Measurements from ENCODE around the gene TRAFD1.

The TRAFD1 gene

DNA sequence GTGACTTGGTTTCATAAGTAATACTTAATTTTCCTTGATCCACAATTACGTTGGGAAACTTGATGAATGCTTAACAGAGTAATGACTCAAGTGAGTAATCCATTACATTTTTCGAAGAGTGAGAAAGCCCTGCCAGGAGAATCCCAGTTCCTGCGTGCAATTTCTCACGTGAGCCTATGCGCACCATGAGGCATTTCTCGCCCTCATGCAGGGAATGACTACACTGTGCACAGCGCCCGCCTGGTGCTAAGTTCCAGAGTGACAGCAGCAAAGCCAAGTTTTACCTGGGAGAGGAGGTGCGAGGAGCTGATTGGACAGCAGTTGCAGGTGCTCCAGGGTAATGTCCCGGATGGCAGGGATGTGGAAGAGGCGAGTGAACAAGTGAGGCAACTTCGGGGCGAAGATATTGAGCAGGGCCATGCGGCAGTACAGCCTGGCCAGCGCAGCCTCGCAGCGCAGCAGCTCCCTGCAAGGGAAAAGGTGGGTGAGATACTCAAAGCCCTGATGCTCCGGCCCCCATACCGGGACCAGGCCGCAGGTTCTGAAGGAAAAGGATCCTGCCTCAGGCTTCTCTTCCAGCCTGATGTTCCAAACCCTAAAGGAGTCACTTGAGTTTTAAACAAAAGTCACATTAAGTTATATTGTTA, 69.4 kb downstream of the TRAFD1 start:
- no peak for DNase-seq
- TF ChIP-seq, protein P1, sequence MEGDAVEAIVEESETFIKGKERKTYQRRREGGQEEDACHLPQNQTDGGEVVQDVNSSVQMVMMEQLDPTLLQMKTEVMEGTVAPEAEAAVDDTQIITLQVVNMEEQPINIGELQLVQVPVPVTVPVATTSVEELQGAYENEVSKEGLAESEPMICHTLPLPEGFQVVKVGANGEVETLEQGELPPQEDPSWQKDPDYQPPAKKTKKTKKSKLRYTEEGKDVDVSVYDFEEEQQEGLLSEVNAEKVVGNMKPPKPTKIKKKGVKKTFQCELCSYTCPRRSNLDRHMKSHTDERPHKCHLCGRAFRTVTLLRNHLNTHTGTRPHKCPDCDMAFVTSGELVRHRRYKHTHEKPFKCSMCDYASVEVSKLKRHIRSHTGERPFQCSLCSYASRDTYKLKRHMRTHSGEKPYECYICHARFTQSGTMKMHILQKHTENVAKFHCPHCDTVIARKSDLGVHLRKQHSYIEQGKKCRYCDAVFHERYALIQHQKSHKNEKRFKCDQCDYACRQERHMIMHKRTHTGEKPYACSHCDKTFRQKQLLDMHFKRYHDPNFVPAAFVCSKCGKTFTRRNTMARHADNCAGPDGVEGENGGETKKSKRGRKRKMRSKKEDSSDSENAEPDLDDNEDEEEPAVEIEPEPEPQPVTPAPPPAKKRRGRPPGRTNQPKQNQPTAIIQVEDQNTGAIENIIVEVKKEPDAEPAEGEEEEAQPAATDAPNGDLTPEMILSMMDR (IDR thresholded peaks at IDR 0.05; ENCODE audit: low read depth, low read length, missing control alignments): no peak
- no peak overlapping the region for H3K27ac ChIP-seq
- H3K36me3 ChIP-seq (replicated peaks): peaks cover 46% of the 10 kb centered on the region
- H3K27me3 ChIP-seq (replicated peaks): no peaks in the 10 kb centered on the region
- H3K4me3 ChIP-seq (ENCODE audit: low read depth, low read length): no peak overlapping the region
- in situ Hi-C loops (cut with HindIII; ENCODE audit: low pct_ligation_motif_present, low sequenced_read_pairs): no loop called here

GRCh38 chr12:112196196-112196875, 71.0 kb downstream of the TRAFD1 start:
- in situ Hi-C loops (cut with HindIII; ENCODE audit: low pct_ligation_motif_present, low sequenced_read_pairs): no loop called here
- Histone ChIP-seq H3K36me3 (replicated peaks) (peaks cover 45% of the 10 kb centered on the region), H3K27me3 (replicated peaks) (no peaks in the 10 kb centered on the region), H3K4me3 (ENCODE audit: low read depth, low read length) (no peak overlapping the region), H3K27ac (no peak overlapping the region)
- TF ChIP-seq, protein P1 (IDR thresholded peaks at IDR 0.05; ENCODE audit: low read depth, low read length, missing control alignments): no peak
- DNase-seq: no peak

DNA sequence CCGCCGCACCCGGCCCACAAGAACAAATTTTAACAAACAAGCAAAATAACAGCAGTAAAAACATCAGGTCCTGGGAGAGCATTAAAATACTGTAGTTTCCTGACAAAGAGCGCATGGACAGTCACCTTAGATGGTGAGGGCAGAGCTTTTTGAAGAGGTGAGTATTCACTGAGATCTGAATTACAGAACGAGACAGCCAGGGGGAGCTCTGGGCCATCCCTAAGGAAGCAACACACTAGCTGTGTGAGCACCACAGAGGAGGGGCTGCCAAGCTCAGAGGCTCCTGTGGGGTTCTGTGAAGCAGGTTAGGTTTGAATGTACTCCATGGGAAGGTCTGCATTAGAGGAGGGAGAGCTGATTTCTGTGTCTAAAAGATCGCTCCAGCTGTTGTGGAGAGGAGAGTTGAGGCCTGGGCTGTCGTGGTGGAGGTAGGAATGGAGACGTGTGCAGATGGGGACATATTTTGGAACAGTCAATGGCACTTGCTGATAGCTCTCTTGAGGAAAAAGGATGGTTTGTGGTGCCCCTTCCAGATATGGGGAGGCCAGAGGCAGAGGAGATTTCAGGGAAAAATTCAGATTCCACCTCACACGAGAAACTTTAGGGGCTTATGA, 72.9 kb downstream of the TRAFD1 start:
- TF ChIP-seq, protein P1 (IDR thresholded peaks at IDR 0.05; ENCODE audit: low read depth, low read length, missing control alignments): peak; percentile 82
- H3K27me3 ChIP-seq (replicated peaks): no peaks in the 10 kb centered on the region
- H3K36me3 ChIP-seq (replicated peaks): peaks cover 33% of the 10 kb centered on the region
- DNase-seq: peak; percentile 47
- H3K4me3 ChIP-seq (ENCODE audit: low read depth, low read length): no peak overlapping the region
- in situ Hi-C loops (cut with HindIII; ENCODE audit: low pct_ligation_motif_present, low sequenced_read_pairs): no loop called here
- H3K27ac ChIP-seq: no peak overlapping the region

- TF ChIP-seq, protein P1 (IDR thresholded peaks at IDR 0.05; ENCODE audit: low read depth, low read length, missing control alignments): no peak
- Histone ChIP-seq H3K27me3 (replicated peaks) (no peaks in the 10 kb centered on the region), H3K36me3 (replicated peaks) (peaks cover 31% of the 10 kb centered on the region), H3K4me3 (ENCODE audit: low read depth, low read length) (no peak overlapping the region), H3K27ac (peak overlapping the region; percentile 33)
- peak; percentile 40 for DNase-seq
- in situ Hi-C loops (cut with HindIII; ENCODE audit: low pct_ligation_motif_present, low sequenced_read_pairs): no loop called here
Observed at GRCh38 chr12:112199136-112199535, 73.8 kb downstream of the TRAFD1 start.

Measured in brain microvascular endothelial cell (primary cell).